Stimulated activated CD4-positive, alpha-beta T cell treated with anti-CD3 and anti-CD28 coated beads, Interleukin-1b, Interleukin-23, amount 100 ng/mL, for 4 hours (primary cell): ENCODE measurements around the gene SESN1.

Source experiments
- DNase-seq, 2 donors: peaks; one replicate each; pipeline ENCODE4 v3.0.0-alpha.2; 2020; ENCODE audit warnings: low read depth in 2 of 2

Gene SESN1

GRCh38 chr6:108940741-108941140, 153.9 kb downstream of the SESN1 start:
- no peak for DNase-seq

GRCh38 chr6:108937170-108937569, 157.5 kb downstream of the SESN1 start:
- DNase-seq = no peak
